Measurements from ENCODE around the gene PLRG1.

Gene PLRG1

GRCh38 chr4:154517591-154517990 is 32.6 kb downstream of the PLRG1 start:
- DNase-seq = no peak

- no peak for DNase-seq
These were observed 33.7 kb downstream of the PLRG1 start for GRCh38 chr4:154516318-154517029.

- no peak for DNase-seq
These were observed 38.2 kb downstream of the PLRG1 start for GRCh38 chr4:154511981-154512380.

GRCh38 chr4:154511548-154511947 is 38.7 kb downstream of the PLRG1 start:
- no peak for DNase-seq

GRCh38 chr4:154507156-154507555 is 43.0 kb downstream of the PLRG1 start:
- DNase-seq = no peak

- DNase-seq = no peak
These were observed 43.9 kb downstream of the PLRG1 start for GRCh38 chr4:154506253-154506652.

- no peak for DNase-seq
These were observed 46.6 kb downstream of the PLRG1 start for GRCh38 chr4:154503598-154503997.

GRCh38 chr4:154502111-154502510 is 48.1 kb downstream of the PLRG1 start:
- no peak for DNase-seq

GRCh38 chr4:154497889-154498288 is 52.3 kb downstream of the PLRG1 start:
- no peak for DNase-seq

GRCh38 chr4:154495867-154496266 is 54.3 kb downstream of the PLRG1 start:
- no peak for DNase-seq

GRCh38 chr4:154492288-154492687 is 57.9 kb downstream of the PLRG1 start:
- DNase-seq = no peak

- no peak for DNase-seq
These were observed 58.6 kb downstream of the PLRG1 start, which contains the start of gene DCHS2 for GRCh38 chr4:154491341-154492271. Gene DCHS2, minus strand, starts transcription at chr4:154491799. Its CDS starts 444 bp downstream, at chr4:154491355.

- DNase-seq = no peak
These were observed 59.4 kb downstream of the PLRG1 start for GRCh38 chr4:154490583-154491340.

GRCh38 chr4:154490234-154490582 is 60.0 kb downstream of the PLRG1 start:
- no peak for DNase-seq

GRCh38 chr4:154489558-154490233 is 60.5 kb downstream of the PLRG1 start:
- DNase-seq = no peak

GRCh38 chr4:154487145-154487544 is 63.1 kb downstream of the PLRG1 start:
- DNase-seq = no peak

- no peak for DNase-seq
These were observed 65.0 kb downstream of the PLRG1 start for GRCh38 chr4:154485127-154485773.

Measured in effector CD4-positive, alpha-beta T cell (primary cell).